Activated T-cell treated with anti-CD3 and anti-CD28 coated beads for 1 hour (primary cell): ENCODE measurements around the gene SLC4A2.

Source experiments
- DNase-seq: peaks from one replicate; pipeline ENCODE4 v3.0.0-alpha.2; 2020; ENCODE audit warnings: low read depth

Gene SLC4A2

DNA sequence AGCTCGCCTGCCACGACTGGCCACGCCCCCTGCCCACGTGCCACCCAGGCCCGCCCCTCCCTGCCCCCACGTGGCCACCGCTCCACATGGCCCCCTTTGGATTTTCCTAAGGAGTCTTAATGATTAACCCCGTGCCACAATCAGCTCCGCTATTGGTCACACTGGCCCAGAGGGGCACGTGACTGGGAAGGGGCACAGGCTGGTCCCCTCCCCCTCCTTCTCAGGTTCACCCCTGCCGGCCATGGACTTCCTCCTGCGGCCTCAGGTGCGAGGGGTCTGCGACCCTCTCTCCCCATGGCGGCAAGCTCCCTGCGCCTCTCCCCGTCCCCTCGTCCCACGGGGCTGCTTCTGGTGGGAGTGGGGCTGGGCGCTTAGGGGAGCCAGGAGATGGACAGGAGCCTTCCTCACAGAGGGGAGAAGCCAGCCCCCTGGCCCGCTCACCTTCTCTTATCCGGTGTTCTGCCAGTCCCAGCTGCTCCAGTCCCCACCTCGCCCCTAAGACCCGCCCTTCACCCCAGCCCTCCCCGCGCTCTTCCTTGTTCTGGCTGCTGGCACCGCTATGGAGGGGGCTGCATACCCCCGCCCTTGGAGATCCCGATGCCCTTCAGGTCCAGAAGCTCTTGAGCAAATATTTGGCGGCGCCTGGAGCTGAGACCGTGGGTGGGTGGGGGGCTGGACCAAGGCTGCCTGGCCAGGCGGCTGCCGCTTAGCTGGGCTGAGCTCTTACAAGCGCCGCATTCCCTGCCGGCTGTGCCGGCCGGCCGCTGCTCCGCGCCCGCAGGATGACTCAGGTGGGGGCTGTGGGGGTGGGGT lies 3.2 kb downstream of the SLC4A2 start:
- DNase-seq: no peak

DNA sequence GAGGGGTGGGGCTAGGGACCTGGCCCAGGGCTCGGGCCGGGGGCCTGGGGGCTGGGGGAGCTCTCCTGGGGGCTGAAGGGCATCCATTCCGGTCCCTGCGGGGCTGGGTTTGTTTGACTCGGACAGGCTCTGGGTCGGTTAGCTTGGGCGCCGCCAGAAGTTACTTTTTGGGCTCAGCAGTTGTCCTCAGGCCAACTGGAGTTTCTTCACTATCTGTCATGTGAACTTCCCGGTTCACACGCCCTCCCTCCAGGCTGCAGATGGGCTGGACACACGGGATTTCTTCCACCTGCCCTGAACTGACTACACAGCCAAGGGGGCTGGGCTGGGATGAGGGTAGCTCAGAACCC lies 3.8 kb downstream of the SLC4A2 start:
- no peak for DNase-seq

DNA sequence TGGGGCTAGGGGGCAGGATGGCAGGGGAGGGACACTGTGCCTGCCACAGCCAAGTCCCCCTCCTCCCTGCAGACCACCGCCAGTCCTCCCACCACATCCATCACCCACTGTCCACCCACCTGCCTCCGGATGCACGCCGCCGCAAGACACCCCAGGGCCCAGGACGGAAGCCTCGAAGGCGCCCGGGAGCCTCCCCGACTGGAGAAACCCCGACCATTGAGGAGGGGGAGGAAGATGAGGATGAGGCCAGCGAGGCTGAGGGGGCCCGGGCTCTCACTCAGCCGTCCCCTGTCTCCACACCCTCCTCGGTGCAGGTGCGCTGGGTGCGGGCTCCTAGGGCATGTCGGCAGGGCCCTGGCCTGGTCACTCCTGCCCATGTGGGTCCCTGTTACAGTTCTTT lies 5.1 kb downstream of the SLC4A2 start:
- DNase-seq: no peak

DNA sequence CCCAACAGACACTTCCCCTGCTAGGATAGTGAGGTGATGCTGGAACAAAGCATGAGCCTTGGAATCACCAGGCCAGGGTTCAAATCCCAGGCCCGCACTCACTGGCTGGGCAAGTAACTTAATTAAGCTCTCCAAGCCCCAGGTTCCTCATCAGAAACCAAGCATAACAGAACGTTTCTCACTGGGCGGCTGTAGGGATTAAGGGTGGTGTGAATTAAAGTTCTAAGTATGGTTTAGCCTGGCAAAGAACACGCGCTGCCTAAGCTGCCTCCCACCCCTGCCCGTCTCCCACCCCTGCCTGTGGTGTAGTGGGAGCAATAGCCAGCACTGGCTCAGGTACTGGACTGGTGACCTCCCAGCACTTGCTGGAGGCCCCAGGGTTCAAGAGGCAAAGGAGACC lies 5.6 kb downstream of the SLC4A2 start:
- DNase-seq: no peak

DNA sequence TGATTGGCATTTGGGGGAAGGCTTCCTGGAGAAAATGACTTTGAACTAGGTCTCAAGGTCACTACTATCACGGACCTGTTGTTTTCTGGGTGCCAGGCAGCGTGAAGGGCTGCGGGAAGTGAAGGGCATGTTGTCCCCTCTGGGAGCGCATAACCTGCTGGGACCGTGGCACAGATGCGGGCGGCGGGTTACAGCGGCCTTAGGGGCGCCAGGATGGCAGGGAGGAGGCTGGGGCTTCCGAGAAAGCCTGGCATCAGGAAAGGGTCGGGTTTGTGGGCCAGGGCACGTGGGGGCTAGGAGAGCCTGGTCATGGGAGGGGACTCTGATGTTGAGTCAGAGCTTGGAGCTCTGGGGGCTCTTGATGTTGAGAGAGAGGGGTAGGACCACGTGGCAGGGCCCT lies 6.1 kb downstream of the SLC4A2 start:
- no peak for DNase-seq

DNA sequence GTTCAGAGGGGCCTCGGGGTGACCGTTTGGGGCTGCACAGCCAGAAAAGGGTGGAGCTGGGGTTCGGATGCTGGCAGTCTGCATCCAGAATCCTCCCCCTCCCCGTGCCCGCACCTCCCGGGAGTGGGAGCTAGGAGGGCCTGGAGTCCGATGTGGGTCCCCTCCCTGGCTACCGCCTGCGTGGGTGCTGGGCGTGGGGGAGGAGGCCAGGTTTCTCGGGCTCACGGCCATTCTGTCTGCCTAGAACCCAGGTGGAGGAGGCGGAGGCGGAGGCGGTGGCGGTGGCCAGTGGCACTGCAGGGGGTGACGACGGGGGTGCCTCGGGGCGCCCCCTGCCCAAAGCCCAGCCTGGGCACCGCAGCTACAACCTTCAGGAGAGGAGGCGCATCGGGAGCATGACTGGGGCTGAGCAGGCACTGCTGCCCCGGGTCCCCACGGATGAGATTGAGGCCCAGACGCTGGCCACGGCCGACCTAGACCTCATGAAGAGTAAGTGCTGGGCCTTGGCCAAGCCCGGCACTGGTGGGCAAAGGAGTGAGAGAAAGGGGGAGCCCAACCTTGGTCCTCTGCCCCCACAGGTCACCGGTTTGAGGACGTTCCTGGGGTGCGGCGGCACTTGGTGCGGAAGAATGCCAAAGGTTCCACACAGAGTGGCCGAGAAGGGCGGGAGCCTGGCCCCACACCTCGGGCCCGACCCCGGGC lies 7.0 kb downstream of the SLC4A2 start:
- no peak for DNase-seq

DNA sequence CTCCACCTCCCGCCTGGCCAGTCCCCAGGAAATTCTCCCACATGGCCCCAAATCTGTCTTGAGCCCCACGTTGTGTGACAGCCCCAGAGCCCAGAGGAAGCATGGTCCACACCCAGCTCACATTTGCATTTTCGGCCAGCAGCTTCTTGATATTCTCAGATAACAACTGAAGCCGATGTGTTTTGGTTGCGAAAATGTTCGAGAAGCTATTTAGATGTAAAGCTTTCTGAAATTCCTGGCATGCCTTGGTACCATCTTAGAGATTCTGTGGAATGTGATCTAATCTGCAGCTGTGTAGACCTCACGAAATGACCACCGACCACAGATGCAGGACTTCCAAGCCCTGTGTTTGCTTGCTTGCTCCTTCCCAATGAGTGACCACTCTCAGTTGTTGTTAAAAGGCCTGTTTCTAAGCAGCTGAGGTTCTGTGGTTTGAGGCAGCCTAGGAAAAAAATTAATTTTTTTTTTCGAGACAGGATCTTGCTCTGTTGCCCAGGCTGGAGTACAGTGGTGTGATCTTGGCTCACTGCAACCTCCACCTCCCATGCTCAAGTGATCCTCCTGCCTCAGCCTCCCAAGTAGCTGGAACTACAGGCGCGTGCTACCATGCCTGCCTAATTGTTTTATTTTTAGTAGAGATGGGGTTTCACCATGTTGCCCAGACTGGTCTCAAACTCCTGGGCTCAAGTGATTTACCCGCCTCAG lies 8.8 kb downstream of the SLC4A2 start:
- DNase-seq: no peak

DNA sequence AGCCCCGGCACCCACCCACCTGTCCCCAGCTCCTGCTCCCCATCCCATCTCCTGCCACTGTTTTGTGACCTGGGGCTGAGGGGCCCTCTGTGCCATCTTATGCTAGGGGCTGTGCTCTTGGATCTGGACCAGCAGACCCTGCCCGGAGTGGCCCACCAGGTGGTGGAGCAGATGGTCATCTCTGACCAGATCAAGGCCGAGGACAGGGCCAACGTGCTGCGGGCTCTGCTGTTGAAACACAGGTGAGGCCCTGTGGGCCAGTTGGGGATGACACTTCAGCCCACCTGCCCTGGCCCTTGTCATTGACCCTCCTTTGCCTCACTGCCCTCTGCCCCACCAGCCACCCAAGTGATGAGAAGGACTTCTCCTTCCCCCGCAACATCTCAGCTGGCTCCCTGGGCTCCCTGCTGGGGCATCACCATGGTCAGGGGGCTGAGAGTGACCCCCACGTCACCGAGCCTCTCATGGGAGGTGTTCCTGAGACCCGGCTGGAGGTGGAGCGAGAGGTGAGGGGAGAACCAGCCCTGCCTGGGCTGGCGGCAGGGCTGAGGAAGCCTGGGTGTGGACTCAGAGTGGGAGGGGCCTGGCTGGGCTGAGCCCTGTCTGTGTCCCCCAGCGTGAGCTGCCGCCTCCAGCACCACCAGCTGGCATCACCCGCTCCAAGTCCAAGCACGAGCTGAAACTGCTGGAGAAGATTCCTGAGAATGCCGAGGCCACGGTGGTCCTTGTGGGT lies 10.6 kb downstream of the SLC4A2 start:
- DNase-seq: no peak

DNA sequence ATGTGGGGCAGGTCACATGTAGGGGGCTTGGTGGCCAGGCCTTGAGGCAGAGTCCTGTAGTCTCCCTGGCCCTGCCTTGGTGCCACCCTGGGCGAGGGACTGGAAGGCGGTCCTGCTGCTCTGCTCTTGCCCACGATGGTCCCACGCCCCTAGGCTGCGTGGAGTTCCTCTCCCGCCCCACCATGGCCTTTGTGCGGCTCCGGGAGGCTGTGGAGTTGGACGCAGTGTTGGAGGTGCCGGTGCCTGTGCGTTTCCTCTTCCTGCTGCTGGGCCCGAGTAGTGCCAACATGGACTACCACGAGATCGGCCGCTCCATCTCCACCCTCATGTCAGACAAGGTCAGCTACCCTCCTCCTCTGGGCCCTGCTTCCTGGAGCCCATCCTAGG lies 11.2 kb downstream of the SLC4A2 start:
- DNase-seq: no peak

DNA sequence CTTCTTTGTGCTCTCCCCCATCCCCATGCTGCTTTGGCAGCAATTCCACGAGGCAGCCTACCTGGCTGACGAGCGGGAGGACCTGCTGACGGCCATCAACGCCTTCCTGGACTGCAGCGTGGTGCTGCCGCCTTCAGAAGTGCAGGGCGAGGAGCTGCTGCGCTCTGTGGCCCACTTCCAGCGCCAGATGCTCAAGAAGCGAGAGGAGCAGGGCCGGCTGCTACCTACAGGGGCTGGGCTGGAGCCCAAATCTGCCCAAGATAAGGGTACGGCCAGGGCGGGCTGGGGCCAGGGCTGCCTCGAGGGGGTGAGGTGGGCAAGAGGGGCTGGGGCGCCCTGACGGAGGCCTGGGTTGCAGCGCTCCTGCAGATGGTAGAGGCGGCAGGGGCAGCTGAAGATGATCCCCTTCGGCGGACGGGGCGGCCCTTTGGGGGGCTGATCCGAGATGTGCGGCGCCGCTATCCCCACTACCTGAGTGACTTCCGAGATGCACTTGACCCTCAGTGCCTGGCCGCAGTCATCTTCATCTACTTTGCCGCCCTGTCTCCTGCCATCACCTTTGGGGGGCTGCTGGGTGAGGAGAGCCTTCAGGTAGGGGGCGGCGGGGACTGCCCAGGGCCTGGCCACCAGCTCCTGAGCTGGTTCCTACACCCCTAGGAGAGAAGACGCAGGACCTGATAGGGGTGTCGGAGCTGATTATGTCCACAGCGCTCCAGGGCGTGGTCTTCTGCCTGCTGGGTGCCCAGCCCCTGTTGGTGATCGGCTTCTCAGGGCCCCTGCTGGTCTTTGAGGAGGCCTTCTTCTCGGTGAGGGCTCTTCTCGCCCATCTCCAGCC lies 11.9 kb downstream of the SLC4A2 start:
- DNase-seq: no peak

DNA sequence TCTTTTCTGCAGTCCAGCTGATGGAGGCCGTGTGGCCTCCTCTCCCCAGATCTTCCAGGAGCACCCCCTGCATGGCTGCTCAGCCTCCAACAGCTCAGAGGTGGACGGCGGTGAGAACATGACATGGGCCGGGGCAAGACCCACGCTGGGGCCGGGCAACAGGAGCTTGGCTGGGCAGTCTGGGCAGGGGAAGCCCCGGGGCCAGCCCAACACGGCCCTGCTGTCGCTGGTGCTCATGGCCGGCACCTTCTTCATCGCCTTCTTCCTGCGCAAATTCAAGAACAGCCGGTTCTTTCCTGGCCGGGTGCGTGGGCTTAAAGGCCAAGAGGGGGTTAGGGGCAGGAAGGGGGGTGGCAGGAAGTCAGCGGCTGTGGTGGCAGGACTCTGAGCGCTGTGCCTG lies 14.6 kb downstream of the SLC4A2 start:
- no peak for DNase-seq

DNA sequence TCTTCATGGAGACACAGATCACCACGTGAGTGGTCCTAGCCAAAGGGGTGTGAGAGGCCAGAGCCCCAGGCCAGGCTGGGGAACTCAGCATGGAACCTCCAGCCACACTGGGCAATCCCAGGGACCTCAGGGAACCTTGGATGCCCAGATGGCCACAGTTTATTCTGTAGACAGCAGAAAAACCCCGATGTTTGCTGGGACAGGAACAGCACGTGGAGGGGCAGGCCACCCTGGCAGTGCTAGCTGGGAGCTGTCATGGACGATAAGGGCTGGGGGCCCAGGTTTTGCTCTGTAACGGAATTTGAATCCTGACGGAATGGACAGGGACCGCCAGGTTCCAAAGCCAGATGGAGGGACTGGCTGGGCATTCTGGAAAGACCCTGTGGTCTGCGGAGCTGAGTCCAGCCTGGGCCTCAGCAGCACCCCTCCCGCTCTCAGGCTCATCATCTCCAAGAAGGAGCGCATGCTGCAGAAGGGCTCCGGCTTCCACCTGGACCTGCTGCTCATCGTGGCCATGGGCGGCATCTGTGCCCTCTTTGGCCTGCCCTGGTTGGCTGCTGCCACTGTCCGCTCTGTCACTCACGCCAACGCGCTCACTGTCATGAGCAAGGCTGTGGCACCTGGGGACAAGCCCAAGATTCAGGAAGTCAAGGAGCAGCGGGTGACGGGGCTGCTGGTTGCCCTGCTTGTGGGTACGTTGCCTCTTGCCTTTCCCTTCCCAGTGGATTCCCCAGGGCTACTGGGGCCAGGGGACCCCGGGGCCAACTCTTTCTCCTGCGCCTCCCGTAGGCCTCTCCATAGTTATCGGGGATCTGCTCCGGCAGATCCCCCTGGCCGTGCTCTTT lies 15.7 kb downstream of the SLC4A2 start:
- no peak for DNase-seq

DNA sequence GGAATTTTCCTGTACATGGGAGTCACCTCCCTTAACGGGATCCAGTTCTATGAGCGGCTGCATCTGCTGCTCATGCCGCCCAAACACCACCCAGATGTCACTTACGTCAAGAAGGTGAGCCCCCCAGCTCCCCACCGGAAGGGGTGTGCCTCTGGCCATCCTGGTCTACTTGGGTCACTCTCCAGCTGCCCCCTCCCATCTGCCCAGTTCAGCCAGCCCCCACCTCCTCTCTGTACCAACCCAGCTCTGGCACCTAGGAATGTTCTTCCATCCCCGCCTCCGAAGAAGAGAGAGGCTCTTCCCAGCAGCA lies 16.2 kb downstream of the SLC4A2 start:
- no peak for DNase-seq

DNA sequence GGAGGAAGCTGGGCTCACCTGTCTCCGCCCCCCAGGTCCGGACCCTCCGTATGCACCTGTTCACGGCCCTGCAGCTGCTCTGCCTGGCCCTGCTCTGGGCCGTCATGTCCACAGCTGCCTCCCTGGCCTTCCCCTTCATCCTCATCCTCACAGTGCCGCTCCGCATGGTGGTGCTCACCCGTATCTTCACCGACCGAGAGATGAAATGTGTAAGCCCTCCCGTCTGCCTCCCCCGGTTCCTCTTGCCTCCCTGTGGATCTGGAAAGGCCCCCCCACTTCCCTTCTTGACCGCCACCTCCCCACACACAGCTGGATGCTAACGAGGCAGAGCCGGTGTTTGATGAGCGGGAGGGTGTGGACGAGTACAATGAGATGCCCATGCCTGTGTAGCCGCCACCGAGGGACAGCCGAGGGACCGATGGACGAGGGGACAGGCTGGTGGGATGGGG lies 16.6 kb downstream of the SLC4A2 start:
- DNase-seq: no peak

DNA sequence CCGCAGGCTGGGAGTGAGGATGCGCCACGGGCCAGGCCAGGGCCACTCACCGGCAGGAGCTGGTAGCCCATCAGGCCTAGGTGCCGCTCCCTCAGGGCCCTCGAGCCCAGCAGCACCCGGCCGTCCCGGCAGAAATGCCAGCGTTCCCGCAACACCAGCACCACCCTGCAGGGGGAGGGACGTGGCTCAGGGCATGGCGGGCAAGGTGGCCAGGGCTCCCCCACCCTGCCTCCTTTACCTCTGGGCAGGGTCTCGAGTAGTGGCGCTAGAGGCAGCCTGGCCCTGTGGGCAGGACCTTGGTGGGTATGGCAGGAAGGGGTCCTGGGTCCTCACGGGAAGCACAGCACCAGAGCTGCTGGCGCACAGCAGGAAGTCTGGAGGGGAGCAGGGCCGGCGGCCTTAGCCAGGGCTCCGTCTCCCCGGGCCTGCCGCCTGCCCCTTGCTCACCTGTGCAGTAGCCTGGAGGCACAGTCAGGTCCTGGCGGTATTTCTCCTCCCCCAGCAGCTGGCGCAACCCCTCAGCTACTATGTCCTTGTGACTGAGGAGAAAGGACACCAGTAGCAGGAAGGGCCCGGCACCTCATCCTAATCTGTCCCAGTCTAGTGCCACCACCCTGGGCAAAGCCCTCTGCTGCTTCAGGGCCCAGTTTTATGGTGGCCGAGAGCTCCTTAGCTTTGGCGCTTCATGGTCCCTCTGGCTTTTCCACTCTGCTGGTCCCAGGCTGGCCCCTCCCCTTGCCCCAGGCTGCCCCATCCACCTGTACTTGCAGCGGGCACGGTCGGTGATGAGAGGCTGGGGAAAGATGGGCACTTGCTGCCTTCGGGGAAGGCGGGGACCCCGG lies 17.7 kb downstream of the SLC4A2 start:
- no peak for DNase-seq

DNA sequence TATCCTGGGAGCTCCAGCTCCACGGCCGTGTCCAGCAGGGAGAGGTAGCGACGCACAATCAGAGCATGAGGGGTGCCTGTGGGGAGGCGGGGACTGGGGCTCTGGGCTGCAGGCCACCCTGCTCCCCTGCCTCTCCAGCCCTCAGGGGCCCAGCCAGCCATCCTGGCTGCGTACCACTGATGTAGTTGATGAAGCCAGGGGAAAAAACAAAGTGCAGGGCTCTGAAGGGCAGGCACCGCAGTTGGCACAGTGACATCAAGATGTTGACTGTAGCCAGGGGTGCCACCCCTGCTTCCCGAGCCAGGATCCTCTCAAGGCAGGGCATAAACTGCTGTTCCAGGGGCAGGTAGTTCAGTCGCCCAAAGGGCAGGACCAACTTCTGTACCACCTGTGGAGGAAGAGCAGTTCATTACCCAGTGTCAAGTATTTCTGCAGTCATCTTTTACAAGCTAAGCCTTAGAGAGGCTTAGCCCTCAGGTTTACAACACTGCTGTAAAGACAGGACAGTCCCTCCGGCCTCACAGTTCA lies 18.4 kb downstream of the SLC4A2 start:
- DNase-seq: no peak

DNA sequence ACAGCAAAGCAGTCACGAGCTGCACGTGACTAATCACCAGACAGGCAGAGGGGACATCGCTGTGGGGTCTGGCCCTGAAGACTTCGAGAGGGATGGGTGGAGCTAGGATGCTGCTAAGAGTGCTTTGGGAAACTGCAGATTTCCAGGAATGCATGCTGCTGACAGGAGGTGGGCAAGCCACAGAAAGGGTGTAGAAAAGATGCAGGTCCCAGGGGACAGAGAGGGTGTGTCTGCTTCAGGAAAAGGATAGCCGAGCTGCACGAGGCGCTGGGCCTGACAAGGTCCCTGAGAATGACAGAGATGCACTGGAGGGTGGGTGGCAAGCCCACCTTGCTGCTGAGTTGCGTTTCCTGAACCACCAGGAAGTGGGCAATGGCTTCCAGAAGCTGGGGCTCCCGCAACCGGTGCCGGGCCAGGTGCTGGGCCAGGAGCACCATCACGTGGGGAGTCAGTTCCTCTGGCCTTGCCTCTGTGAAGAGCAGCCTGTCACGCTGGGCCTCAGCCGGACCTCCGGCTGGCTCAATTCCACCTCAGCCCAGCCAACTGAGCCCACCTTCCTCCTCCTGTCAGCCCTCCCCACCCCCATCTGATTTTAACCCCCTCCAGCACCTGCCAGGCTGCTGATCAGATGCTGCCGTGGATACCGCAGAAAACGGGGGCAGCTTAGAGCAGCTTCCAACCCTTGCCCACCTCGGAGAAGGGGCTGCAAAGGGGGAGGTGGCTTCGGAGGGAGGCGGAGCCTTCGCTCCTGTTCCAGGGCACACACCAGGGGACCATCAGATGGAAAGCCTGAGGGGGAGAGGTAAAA lies 19.0 kb downstream of the SLC4A2 start:
- no peak for DNase-seq

DNA sequence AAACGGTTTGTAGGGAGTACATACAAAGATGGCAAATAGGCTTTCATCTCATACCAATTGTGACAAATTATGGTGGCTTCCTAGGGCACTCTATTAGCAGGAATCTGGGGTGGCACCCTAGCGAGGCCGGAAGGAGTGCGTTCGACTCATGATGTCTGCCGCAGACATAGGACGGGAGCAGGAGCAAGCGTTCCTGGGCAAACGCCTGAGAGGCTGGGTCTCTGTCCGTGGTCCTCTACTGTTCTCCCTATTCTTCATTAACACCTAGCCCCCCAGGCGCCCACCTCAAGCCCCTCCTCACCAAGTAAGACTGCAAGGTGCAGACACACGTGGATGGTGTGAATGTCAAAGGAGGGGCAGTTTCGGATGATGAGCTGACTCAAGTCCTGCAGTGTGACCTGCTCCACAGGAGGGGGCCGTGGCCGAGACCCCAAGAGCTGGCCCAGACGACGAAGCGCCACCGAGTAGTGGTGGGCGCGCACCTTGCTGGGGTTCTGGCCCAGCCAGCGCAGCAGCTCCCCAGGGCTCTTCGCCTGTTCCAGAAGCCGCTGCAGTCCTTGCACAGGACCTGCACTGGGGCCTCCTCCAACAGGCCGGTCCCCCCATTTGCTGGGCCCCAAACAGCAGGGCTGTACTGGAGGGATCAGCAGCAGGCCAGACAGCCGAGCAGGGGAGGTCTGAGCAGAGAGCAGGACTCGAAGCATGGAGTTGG lies 20.0 kb downstream of the SLC4A2 start:
- DNase-seq: no peak
